Activated CD8-positive, alpha-beta memory T cell treated with anti-CD3 and anti-CD28 coated beads for 1 hour (primary cell): ENCODE data around the gene HRK.

Experiments
- DNase-seq, 2 donors: peaks; one replicate each; pipeline ENCODE4 v3.0.0-alpha.2; 2020; ENCODE audit warnings: low read depth in 1 of 2; ENCODE audit errors: extremely low read depth in 1 of 2

HRK gene

DNA sequence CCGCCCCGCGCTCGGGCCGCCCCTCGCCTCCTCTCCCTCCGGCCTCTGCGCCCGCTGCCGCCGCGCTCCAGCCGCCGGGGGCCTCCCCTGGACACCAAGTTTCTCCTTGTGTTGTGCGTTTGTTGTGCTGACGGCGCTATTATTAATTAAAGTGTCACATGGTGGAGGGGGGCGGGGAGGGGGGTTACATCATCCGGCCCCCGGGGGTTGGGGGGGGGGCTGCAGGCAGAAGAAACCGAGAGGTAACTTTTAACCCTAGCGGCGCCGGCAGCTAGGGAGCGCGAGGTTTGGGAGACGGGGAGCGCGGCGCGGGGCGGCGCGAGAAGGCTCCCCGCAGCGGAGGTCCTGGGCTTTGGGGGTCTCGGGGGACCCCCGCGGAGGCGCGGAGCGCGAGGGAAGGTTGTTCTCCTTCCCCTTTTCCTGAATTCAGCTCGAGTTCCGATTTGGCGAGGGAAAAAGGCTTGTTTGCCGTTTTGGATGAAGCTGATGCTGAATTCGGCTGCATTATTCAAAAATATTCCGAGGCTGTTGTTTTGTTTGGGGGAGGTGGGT, at the start of gene HRK:
HRK (minus strand) TSS at position 117 of the 552 bp plus-strand sequence. CDS start 134 bp downstream, outside the sequence.
- no peak for DNase-seq

DNA sequence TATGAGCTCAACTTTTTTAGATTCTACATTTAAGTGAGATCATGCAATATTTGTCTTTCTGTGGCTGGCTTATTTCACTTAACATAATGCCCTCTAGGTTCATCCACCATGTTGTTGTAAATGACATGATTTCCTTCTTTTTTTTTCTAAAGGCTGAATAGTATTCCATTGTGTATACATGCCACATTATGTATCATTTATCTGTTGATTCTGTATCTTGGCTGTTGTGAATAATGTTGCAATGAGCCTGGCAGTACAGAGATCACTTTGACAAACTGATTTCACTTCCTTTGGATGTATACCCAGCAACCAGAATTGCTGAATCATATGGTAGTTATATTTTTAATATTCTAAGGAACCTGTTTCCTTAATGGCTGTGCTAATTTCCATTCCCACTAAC, 48.6 kb upstream of the HRK start:
- no peak for DNase-seq

DNA sequence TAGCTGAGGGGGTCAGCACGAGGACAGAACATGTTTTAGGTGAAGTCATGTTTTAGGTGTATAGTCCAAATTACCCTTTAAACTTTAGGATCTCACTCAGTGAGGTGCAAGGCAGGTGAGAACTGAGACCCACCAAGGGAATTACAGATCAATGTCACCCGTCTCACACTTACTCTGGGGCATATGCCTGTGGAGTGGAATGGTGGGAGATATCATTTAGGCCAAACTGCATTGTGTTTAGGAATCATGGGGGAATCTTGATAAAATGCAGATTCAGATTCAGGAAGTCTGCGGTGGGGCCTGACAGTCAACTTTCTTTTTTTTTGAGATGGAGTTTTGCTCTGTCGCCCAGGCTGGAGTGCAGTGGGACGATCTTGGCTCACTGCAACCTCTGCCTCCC, 47.3 kb upstream of the HRK start:
- DNase-seq: no peak

DNA sequence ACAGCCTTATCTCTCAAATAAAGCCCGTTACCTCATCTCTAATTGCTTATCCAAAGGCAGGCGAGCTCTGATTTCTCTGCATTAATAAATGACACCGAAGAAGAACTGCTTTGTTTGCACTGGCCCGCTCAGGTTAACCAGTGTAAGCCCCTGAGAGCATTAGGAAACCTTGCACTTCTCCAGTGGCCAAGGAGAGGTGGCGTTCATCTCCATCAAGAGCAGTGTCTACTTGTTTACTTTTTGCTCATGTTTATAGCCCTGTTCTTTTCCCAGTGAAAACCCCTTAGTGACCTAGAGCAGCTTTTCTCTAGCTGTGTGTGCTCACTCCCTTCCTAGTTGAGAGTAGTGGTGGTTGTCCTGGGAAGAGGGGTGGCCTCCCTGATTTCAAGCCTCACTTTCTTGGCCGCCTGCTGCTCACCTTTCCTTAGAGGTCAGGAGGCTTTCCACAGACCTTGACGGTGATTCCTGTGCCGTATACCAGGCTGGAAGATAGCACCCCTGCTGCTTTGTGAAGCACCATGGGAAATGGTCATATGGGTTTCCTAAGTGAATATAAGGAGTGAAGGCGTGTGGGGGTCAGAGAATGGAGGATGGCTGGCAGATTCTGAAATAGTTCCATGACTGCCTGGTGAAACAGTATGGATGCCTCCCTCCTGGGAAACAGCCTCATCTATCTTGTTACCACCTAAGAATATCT, 46.2 kb upstream of the HRK start:
- no peak for DNase-seq

DNA sequence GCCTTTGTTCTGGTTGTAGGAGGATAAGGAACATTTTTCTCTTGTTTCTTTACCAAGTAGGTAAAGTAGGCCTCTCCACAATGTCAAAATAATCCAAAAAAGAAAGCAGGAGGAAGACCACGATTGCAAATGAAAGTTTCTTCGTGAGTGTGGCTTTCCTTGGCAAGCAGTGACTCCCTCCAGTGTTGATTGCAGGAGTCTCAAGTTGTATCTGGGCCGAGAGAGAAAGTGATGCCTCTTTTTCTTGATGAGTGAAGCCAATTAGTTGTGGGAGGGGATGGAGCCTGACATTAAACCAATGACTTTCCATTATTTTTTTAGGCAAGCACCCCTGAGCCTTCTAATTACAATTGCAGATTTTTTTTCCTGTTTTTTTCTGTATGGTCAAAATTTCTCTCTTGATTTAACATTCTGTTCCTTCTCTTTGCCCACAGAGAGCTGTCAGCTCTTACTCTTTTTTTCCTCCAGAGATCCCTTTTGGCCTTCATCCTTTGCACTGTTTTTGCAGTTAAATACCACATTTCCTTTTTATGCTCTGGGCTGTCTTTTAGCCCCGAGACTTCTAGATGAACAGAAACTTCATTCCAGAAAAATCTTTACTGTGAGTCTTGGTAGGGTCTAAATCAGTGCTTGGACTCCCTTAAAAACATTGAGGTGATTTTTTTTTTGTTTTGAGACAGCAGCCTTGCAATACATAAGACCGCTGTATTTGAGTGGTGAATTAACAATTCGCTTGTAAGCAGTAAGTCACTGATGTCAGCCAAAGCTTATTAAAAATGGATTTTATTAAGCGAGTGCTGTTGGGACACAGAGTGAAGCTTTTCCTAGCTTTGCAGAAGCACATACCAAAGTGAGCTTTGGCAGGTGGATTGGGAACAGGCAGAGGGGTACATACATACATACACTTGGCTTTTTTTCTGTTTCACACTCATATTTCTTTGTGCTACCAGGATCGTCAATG, 45.3 kb upstream of the HRK start:
- DNase-seq: no peak

DNA sequence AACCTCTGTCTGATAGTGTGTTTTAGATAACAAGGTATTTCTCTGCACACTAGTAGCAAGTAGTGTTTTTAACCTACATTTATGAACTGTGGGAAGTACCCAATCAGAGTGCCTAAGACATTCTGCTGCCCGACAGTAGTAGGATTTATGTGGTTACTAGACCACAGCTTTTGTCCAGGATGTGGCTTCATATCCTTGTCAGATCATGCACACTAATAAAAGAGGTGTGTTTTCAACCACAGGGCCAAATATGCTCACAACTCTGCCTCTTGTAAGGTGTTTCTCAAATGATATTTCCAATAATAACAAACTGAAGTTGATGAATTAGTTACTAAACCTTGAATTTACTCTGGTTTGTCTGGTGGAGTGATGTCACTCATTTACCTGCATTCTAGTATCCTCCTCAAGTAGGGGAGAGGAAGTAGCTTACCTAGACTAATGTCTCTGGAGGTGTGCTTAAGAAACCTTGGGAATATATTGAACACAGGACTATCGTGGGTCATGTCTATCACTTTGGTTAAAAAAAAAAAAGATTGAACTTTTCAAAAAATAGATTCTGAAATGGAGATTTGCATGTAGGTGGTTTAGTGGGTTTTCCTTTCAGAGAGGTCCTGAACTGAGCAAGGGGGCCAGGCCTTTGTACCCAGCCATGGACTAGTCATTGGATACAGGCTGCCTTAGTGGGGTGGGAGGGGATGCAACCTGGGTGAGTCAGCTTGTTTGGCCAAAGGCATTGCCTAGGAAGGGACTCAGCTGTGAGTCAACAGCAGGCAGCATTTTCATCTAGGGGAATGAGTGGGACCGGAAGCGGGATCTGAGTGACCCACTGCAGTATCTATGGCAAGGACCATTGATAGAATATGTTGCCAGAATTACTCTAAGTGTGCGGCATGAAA, 43.6 kb upstream of the HRK start:
- no peak for DNase-seq

DNA sequence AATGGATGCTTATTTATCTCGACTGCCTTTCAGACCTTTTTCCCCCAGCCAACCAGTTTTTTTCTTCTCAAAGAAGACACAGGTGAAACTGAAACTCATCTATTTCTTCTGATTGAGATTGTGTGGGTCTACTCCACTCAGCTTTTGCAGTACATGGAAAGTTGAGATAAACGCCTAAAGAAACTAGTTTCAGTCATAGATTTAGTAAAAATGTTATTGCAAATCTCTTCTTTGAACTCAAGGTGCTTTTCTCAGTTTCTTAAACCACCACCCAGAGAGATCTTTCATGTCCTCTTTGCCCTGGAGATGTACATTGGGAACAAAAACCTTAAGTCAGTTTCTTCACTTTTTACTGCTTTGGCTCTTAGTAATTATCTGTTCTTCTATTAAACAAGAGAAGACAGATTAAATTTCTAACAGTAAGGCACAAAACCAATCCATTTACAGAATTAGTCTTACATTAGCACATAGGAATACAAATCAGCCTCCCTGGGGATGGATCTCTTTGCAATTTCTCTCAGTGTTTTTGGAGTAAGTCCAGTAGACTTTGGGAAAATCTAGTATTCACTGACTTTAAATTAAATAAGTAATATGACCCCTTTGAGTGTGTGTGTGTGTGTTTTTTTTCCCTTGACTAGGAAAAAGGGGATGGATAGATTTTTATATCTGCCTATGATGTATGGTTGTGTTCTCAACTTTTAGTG, 41.1 kb upstream of the HRK start:
- no peak for DNase-seq

DNA sequence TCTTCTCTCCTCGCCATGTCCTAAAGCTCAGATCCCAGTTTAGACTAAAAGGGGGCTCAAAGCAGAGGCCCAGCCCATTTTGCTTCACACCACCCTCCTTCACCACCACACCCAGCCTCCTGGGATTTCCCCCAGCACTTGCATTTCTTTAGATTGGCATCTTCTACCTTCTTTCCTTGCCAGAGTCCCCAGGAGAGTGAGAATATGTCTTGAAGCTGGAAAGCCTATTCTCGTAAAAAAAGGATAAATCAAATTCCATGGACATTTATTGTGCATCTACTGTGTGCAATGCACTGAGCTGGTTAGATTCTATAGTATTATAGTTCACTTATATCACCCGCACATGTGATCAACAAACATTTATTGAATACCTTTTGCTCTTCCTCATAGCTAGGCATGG, 39.7 kb upstream of the HRK start:
- DNase-seq: no peak

DNA sequence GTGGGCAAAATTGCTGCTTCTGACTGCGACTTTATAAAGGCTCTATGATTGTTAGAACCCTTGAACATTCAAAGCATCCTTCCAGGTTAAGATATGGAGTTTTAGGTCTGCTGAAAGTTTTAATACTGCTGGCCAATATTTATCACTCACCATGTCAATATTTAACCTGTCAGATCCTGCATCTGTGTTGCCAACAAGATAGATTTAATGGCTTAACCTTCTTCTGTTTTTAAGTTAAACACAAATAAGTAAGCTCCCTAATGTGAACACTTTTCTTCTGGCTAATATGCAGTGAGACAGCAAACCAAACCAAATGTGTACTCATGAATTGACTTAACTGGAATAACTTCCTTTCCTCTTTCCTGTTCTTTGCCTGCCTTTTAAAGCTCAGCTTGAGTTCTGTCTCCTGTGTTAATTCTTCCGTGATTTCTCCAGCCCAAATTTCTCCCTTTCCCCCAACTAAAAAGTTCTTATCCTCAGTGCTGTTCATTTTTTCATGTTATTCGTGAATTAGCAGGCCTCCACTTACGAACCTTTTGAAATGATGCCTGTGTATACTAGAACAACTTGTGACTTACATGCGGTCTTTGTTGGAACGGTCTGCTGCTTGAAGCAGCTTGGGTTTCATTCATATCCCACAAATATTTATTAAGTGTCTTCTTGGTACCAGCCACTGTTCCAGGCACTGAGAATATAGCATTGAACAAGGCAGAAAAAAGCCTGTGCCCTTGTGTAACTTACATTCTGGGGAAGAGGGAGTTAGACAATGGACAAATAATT, 38.7 kb upstream of the HRK start:
- no peak for DNase-seq

DNA sequence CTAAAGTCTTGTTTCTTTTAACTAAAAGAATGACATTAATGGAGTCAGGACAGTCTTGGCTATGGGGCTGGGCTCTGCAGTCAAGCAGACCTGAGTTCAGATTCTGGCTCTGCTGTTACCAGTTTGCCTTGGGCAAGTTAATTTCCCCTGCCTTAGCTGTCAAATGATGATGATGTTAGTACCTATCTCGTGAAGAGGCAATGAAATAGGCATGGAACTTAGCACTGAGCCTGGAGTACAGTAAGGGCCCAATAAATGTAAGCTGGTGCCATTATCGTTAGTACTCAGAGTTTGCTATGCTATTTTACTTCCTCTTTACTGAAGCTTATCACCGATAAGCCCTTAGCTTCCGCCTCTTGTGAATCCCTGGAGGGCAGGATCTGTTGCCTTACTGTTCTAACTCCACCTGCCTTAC, 38.0 kb upstream of the HRK start:
- DNase-seq: no peak

DNA sequence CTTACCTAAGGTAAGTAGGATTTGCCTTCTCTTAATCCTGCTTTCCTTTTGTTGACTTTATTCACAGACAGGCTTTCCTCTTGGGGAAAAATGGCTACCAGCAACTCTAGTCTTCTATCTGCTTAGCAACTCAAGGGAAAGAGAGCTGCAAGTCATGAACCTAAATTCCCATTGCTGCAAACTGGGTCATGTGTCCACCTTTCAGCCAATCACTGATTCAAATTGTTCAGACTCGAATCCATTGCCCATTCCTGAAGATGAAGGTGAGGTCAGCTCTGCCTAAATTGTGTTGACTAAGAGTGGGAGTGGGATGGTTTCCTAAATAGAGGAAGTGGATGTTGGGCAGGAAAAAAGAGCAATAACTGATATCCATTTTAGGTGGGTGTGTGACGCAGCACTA, 37.2 kb upstream of the HRK start:
- no peak for DNase-seq

DNA sequence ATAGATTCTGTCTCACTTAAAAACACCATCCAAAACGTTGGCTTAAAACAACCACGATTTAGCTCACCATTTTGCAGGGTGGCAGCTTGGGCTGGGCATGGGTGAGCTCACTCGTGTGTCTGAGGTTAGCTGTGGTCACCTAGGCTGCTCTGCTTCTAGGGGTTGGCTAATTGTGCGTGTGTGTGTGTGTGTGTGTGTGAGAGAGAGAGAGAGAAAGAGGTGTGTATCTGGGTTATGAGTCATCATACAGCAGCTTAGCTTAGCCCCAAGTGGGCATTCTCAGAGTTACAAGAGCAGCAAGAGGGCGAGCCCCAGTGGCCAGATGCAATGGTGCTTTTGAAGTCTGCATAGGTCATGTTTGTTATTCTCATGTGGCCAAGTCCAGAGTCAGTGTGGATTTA, 35.5 kb upstream of the HRK start:
- no peak for DNase-seq

DNA sequence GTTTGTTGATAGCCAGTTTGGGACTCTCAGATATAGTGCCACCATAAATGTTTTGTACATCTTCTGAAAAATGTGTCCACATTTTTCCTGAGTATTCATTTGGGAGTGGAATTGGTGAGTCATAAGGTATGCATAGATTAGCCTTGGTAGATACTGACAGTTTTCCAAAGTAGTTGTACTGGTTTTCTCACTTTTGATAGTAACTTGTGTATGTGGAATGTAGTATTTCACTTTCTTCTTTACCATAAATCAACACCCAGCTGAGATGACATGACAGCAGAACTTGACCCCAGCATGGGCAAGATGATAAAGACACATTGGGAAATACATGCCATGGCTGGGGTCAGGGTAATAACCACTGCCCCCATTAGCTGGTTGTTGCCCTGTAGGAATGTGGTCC, 34.9 kb upstream of the HRK start:
- DNase-seq: no peak

DNA sequence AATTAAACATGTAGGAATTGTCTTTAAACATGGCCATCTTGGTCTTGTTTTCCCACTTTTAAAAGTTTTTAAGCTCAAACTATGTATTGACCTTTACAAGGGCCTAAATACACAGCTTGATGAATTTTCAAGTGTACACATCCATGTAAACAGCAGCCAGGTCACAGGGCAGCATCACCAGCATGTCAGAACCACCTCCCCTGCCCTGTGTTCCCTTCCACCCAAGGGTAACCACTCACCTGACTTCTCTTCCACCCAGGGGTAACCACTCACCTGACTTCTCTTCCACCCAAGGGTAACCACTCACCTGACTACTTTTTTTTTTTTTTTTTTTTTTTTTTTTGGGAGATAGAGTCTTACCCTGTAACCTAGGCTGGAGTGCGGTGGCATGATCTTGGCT, 34.1 kb upstream of the HRK start:
- no peak for DNase-seq

DNA sequence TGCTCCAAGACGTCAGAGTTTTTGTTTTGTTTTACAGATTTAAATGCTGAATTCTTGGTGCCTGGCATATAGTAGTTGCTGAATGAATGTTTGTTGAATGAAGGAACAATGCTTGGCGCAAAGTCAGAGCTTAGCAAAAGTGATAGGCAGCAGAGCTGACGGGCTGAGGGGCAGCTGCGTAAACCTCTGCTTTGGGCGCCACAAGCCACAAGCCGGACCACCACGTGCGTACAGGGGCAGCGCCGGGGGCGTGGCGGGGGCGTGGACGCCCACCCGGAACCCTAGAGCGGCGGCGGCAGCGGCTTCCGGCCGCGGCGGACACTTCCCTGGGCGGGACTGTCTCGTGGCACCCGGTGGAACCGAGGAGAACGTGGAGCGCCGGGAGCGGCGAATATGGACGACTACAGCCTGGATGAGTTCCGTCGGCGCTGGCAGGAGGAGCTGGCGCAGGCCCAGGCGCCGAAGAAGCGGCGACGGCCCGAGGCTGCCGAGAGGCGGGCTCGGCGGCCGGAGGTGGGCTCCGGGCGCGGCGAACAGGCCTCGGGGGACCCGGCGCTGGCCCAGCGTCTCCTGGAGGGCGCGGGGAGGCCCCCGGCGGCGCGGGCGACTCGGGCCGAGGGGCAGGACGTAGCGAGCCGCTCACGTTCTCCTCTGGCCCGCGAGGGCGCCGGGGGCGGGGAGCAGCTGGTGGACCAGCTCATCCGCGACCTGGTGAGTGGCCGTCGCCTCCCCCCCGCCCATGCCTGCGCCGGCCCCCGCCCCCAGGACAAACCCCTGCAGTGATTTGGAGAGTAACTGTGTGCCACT, 29.6 kb upstream of the HRK start, which contains the start of gene FBXW8:
FBXW8 (plus strand) TSS at position 306 of the 807 bp plus-strand sequence; CDS start at position 394, 88 bp downstream.
- DNase-seq: peak in 1 of 2 donors; percentile 39

DNA sequence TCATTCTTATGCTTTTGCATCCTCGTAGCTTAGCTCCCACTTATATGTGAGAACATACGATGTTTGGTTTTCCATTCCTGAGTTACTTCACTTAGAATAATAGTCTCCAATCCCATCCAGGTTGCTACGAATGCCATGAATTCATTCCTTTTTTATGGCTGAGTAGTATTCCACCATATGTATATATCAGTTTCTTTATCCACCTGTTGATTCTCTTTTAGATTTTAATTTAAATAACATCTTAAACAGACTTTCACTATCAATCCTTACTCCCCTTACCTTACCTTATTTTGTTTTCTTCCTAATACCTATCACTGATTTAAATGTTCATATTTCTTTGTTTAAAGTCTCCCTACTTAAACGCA, 29.0 kb upstream of the HRK start:
- DNase-seq: no peak

DNA sequence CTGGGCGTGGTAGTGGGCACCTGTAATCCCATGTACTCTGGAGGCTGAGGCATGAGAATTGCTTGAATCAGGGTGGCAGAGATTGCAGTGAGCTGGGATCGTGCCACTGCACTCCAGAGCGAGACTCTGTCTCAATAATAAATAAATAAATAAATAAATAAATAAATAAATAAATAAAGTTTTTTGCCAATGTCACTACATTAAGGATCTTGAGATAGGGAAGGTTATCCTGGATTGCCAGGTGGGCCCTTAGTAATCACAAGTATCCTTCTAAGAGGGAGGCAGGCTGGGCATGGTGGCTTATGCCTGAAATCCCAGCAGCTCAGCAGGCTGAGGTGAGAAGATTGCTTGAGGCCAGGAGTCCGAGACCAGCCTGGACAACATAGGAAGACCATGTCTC, 25.0 kb upstream of the HRK start:
- no peak for DNase-seq

DNA sequence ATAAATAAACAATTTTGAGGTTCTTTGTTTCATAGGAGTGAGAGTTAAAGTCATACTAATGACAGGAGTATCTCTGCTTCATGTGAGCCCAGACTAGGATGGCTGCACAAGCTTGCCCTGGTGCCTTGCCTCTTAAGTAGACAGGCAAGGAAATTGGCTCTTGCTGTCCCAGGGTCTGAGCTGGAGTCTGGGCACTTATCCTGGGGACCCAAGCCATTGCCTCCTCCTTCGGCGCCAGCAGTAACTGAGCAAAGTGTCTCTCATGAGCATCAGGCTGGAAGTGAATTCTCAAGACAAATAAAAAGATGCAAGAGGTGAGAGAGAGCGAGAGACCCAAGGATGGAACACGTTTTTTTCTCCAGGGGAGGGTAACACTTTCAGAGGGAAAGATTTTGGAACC, 22.6 kb upstream of the HRK start:
- no peak for DNase-seq

DNA sequence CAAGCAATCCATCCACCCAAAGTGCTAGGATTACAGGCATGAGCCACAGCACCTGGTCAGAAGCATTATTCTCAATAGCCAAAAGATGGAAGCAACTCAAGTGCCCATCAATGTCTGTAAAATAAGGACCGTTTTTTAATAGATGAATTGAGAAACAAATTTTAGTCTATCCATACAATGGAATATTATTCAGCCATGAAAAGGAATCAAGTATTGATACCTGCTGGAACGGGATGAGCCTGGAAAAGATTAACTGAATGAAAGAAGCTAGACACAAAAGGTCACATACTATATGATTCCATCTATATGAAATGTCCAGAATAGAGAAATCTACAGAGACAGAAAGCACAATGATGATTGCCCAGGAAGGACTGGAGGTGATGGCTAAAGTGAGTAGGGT, 20.4 kb upstream of the HRK start:
- no peak for DNase-seq
